ENCODE measurements around the gene ENDOV. TPM values are rescaled to one million over a fixed set of nuclear protein-coding genes. Genes with fewer than 3 reads are reported as not detected.

Gene ENDOV
- total and polyA plus RNA-seq, 8 donors: 2.3 to 122 (median 13.2) TPM

GRCh38 chr17:80471922-80472321 lies 57.0 kb downstream of the ENDOV start:
- Histone ChIP-seq H3K4me1 (peaks cover 25 to 30% (median 26%) of the 10 kb centered on the region in 4 donors), H3K9me3 (no peaks in the 10 kb centered on the region), H3K27me3 (peaks cover under 1 to 100% (median 90%) of the 10 kb centered on the region in 3 donors), H3K4me3 (no peak overlapping the region), H3K36me3 (peaks cover 0 to 25% (median 0%) of the 10 kb centered on the region in 4 donors), H3K27ac (no peak overlapping the region)
- no peak for DNase-seq
- 60 to 77% (median 73%) methylated on average over 8 of the region's 8 CpGs for WGBS, 5 donors
- no peak for TF ChIP-seq EP300 (IDR thresholded peaks at IDR 0.05)
- no peak for TF ChIP-seq POLR2AphosphoS5 (IDR thresholded peaks at IDR 0.05)
- no peak for TF ChIP-seq CTCF (IDR thresholded peaks at IDR 0.05)
- intact Hi-C loops (cut with DNase I; ENCODE audit: low total_unique reads): no loop called here

- no peak overlapping the region for H3K27ac ChIP-seq
- no peak for TF ChIP-seq CTCF (IDR thresholded peaks at IDR 0.05)
- TF ChIP-seq POLR2AphosphoS5 (IDR thresholded peaks at IDR 0.05): no peak
- TF ChIP-seq POLR2A (IDR thresholded peaks at IDR 0.05): no peak
- H3K9me3 ChIP-seq: no peaks in the 10 kb centered on the region
- H3K4me3 ChIP-seq: no peak overlapping the region
- intact Hi-C loops (cut with DNase I; ENCODE audit: low total_unique reads): no loop called here
- H3K36me3 ChIP-seq: peaks cover 0 to 25% (median 0%) of the 10 kb centered on the region in 4 donors
- H3K4me1 ChIP-seq: peaks cover 36 to 41% (median 37%) of the 10 kb centered on the region in 4 donors
- 78 to 84% (median 81%) methylated on average over 10 to 12 of the region's 12 CpGs for WGBS, 5 donors
- no peak for DNase-seq
- H3K27me3 ChIP-seq: peaks cover 12 to 100% (median 93%) of the 10 kb centered on the region in 3 donors
These were observed 58.0 kb downstream of the ENDOV start for GRCh38 chr17:80472996-80473395.

- 37 to 56% (median 49%) methylated on average over 7 of the region's 7 CpGs for WGBS, 5 donors
These were observed 58.7 kb downstream of the ENDOV start for GRCh38 chr17:80473701-80474100.

GRCh38 chr17:80474231-80474960 lies 59.4 kb downstream of the ENDOV start:
- Histone ChIP-seq H3K27ac (peak overlapping the region in 1 of 5 donors; percentile 71), H3K27me3 (peaks cover 19 to 100% (median 93%) of the 10 kb centered on the region in 3 donors), H3K36me3 (peaks cover 0 to 21% (median 0%) of the 10 kb centered on the region in 4 donors), H3K4me1 (peaks cover 43 to 53% (median 47%) of the 10 kb centered on the region in 4 donors), H3K4me3 (peak overlapping the region; percentile 39 to 49 (median 45)), H3K9me3 (no peaks in the 10 kb centered on the region)
- TF ChIP-seq EP300 (IDR thresholded peaks at IDR 0.05) (no peak), POLR2A (IDR thresholded peaks at IDR 0.05) (no peak), CTCF (IDR thresholded peaks at IDR 0.05) (no peak), POLR2AphosphoS5 (IDR thresholded peaks at IDR 0.05) (no peak)
- peak in 1 of 2 donors; percentile 38 for DNase-seq
- WGBS, 5 donors: 16 to 19% (median 17%) methylated on average over 16 of the region's 16 CpGs
- intact Hi-C loops (cut with DNase I; ENCODE audit: low total_unique reads): no loop called here

More at GRCh38 chr17:80473701-80474100, 58.7 kb downstream of the ENDOV start:
- peaks cover 43 to 48% (median 44%) of the 10 kb centered on the region in 4 donors for H3K4me1 ChIP-seq
- peak overlapping the region in 1 of 5 donors; percentile 71 for H3K27ac ChIP-seq
- H3K27me3 ChIP-seq: peaks cover 19 to 100% (median 93%) of the 10 kb centered on the region in 3 donors
- TF ChIP-seq POLR2A (IDR thresholded peaks at IDR 0.05) (no peak), CTCF (IDR thresholded peaks at IDR 0.05) (no peak), POLR2AphosphoS5 (IDR thresholded peaks at IDR 0.05) (no peak), EP300 (IDR thresholded peaks at IDR 0.05) (no peak)
- intact Hi-C loops (cut with DNase I; ENCODE audit: low total_unique reads): no loop called here
- no peaks in the 10 kb centered on the region for H3K9me3 ChIP-seq
- H3K36me3 ChIP-seq: peaks cover 0 to 25% (median 0%) of the 10 kb centered on the region in 4 donors
- no peak overlapping the region for H3K4me3 ChIP-seq
- no peak for DNase-seq

Measured in stomach (tissue), 9 donors.